Measurements from ENCODE around the gene RIPOR3. TPM values are rescaled to one million over a fixed set of nuclear protein-coding genes. Genes with fewer than 3 reads are reported as not detected.

The RIPOR3 gene
- total and polyA plus RNA-seq, 2 experiments from 2014 or later: 5.6 to 5.7 TPM

DNA sequence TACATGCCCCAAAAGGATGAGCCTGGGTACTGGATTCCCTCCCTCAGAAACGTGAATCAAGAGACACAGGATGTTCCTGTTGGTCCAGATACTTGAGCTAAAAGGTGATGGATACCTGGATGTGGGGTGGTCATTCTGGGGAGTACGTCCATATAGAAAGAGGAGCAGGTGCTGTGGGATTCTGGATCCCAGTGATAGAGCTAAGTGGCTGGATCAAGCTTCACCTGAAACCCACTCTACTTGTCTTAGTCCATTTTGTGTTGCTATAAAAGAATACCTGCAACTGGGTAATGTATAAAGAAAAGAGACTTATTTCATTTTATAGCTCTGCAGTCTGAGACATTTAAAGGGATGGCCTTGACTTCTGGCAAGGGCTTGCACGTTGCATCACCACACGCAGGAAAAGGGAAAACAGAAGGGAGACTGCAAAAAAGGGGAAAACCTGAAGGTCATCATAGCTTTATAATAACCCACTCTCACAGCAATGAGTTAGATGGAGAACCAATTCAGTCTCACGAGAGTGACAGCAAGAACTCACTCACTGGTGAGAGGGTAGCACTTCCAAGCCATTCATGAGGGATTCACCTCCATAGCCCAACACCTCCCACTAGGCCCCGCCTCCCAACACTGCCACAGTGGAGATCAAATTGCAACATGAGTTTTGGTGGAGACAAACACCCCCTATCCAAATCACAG is 31.2 kb downstream of the RIPOR3 start:
- DNase-seq (ENCODE audit: low spot score): no peak
- Histone ChIP-seq H3K4me2 (no peak overlapping the region), H3K36me3 (replicated peaks; ENCODE audit: insufficient read depth, low read depth) (no peaks in the 10 kb centered on the region), H2AFZ (no peak overlapping the region), H3K27ac (peak overlapping the region; percentile 92), H3K27me3 (no peaks in the 10 kb centered on the region), H3K4me3 (no peak overlapping the region), H3K9me3 (ENCODE audit: low read depth) (no peaks in the 10 kb centered on the region), H4K20me1 (ENCODE audit: insufficient read depth, poor library complexity, severe bottlenecking) (no peaks in the 10 kb centered on the region), H3K79me2 (no peaks in the 10 kb centered on the region), H3K9me2 (replicated peaks; ENCODE audit: insufficient read depth) (no peaks in the 10 kb centered on the region), H3K4me1 (ENCODE audit: insufficient read depth) (peaks cover 48% of the 10 kb centered on the region)
- WGBS (ENCODE audit: low lambda C conversion rate, missing lambda C conversion rate): 92% methylated on average over 6 of the region's 6 CpGs
- TF ChIP-seq EZH2 (IDR thresholded peaks at IDR 0.05; ENCODE audit: borderline replicate concordance): no peak
- no peak for TF ChIP-seq EZH2phosphoT487 (IDR thresholded peaks at IDR 0.05; ENCODE audit: low read depth, severe bottlenecking, unreplicated experiment)
- TF ChIP-seq, protein P1, sequence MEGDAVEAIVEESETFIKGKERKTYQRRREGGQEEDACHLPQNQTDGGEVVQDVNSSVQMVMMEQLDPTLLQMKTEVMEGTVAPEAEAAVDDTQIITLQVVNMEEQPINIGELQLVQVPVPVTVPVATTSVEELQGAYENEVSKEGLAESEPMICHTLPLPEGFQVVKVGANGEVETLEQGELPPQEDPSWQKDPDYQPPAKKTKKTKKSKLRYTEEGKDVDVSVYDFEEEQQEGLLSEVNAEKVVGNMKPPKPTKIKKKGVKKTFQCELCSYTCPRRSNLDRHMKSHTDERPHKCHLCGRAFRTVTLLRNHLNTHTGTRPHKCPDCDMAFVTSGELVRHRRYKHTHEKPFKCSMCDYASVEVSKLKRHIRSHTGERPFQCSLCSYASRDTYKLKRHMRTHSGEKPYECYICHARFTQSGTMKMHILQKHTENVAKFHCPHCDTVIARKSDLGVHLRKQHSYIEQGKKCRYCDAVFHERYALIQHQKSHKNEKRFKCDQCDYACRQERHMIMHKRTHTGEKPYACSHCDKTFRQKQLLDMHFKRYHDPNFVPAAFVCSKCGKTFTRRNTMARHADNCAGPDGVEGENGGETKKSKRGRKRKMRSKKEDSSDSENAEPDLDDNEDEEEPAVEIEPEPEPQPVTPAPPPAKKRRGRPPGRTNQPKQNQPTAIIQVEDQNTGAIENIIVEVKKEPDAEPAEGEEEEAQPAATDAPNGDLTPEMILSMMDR (IDR thresholded peaks at IDR 0.05; ENCODE audit: poor library complexity): no peak

DNA sequence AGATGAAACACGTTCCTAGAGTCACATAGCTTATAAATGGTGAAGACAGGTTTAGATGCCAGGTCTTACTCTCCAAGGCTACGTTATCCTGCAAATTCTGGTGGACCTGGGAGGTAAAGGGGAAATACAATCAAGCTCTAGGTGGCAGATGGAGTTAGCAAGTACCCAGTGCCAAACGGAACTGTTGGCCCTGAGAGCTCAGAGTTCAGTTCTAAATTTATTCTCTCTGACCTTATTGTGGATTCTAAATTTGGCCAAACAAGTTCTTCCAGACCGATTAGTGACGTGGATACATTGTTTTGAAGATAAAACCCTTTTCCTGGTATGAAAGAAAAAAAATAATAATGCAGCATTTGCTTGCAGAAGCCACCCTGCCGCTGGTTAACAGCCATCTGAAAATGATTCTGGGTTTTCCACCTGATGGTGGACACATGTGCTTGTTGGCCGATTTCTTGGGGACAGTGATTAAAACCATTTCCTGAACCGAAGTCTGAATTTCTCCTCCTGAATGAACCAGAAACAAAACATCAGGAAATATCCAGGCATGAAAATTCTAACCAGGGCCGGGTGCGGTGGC is 32.5 kb downstream of the RIPOR3 start:
- no peak for DNase-seq (ENCODE audit: low spot score)
- Histone ChIP-seq H3K4me3 (no peak overlapping the region), H3K4me2 (no peak overlapping the region), H3K79me2 (no peaks in the 10 kb centered on the region), H3K36me3 (replicated peaks; ENCODE audit: insufficient read depth, low read depth) (no peaks in the 10 kb centered on the region), H3K9me3 (ENCODE audit: low read depth) (no peaks in the 10 kb centered on the region), H3K27me3 (no peaks in the 10 kb centered on the region), H3K27ac (peak overlapping the region; percentile 47), H3K9me2 (replicated peaks; ENCODE audit: insufficient read depth) (no peaks in the 10 kb centered on the region), H2AFZ (no peak overlapping the region), H3K4me1 (ENCODE audit: insufficient read depth) (peaks cover 56% of the 10 kb centered on the region), H4K20me1 (ENCODE audit: insufficient read depth, poor library complexity, severe bottlenecking) (no peaks in the 10 kb centered on the region)
- WGBS (ENCODE audit: low lambda C conversion rate, missing lambda C conversion rate): 73% methylated on average over 10 of the region's 10 CpGs
- TF ChIP-seq EZH2phosphoT487 (IDR thresholded peaks at IDR 0.05; ENCODE audit: low read depth, severe bottlenecking, unreplicated experiment) (no peak), EZH2 (IDR thresholded peaks at IDR 0.05; ENCODE audit: borderline replicate concordance) (no peak)
- TF ChIP-seq, protein P1 (IDR thresholded peaks at IDR 0.05; ENCODE audit: poor library complexity): no peak

DNA sequence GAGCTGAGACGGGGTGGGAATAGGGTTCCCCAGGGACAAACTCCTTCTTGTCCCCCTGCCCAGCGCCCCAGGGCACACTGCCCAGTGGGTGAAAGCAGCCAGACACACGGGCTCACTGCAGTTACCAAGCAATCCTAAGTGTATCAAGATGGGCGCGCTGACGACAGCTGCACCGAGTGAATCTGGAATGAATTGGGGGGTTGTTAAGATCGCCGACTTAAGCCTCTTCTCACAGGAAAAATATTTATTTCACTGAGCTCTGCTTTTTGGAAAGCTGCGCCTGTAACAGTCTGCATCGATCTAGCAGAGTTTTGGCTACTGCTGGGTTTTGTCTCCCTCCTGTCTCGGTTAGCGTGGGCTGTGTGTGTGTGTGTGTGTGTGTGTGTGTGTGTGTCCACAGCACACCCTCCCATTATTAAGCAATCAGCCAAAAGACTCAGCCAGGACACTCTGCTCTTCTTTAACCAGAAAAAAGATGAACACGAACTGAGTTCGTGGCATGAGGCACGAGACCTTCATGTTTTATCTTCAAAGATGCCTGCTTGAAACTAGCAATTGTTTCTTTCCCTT is 35.9 kb downstream of the RIPOR3 start:
- WGBS (ENCODE audit: low lambda C conversion rate, missing lambda C conversion rate): 29% methylated on average over 16 of the region's 16 CpGs
- Histone ChIP-seq H3K36me3 (replicated peaks; ENCODE audit: insufficient read depth, low read depth) (no peaks in the 10 kb centered on the region), H3K9me3 (ENCODE audit: low read depth) (no peaks in the 10 kb centered on the region), H3K79me2 (no peaks in the 10 kb centered on the region), H4K20me1 (ENCODE audit: insufficient read depth, poor library complexity, severe bottlenecking) (no peaks in the 10 kb centered on the region), H3K4me2 (peak overlapping the region; percentile 64), H3K27me3 (no peaks in the 10 kb centered on the region), H3K4me1 (ENCODE audit: insufficient read depth) (peaks cover 33% of the 10 kb centered on the region), H3K4me3 (no peak overlapping the region), H3K27ac (peak overlapping the region; percentile 93), H3K9me2 (replicated peaks; ENCODE audit: insufficient read depth) (no peaks in the 10 kb centered on the region), H2AFZ (no peak overlapping the region)
- peak; percentile 76 for DNase-seq (ENCODE audit: low spot score)
- no peak for TF ChIP-seq EZH2phosphoT487 (IDR thresholded peaks at IDR 0.05; ENCODE audit: low read depth, severe bottlenecking, unreplicated experiment)
- TF ChIP-seq, protein P1 (IDR thresholded peaks at IDR 0.05; ENCODE audit: poor library complexity): no peak

Data from hepatocyte (in vitro differentiated cells).